ENCODE data around the gene ACTR10. TPM values are rescaled to one million over a fixed set of nuclear protein-coding genes. Genes with fewer than 3 reads are reported as not detected.

The ACTR10 gene
- total and polyA plus RNA-seq, 12 donors: 49.0 to 167 (median 82.5) TPM

DNA sequence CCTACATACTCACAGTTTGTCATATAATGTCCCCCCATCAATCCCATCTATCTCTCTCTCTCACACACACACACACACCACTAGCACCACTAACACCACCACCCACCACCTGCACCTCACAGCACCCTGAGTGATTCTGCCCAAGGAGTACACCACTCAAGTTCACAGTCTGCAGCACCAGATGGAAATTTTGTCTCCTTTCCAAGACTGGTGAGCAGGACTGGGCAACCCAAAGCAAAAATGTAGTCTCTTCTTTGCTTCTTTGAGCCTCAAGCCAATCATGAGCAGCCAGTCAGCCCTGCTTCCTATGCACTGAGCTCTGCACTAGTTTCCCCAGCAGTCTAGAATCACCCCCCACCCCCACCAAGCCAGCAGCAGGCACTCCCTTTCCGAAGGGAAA lies 32.9 kb upstream of the ACTR10 start:
- DNase-seq: no peak
- Histone ChIP-seq H3K27ac (no peak overlapping the region), H3K4me3 (no peak overlapping the region), H3K4me1 (replicated peaks in 1 of 2) (peaks cover 5 to 8% of the 10 kb centered on the region in 2 donors), H3K27me3 (no peaks in the 10 kb centered on the region), H3K9me3 (replicated peaks in 1 of 3) (no peaks in the 10 kb centered on the region), H3K36me3 (replicated peaks in 1 of 2) (no peaks in the 10 kb centered on the region)
- 20 to 41% (median 38%) methylated on average over 1 of the region's 1 CpG for WGBS, 4 donors
- no peak for TF ChIP-seq POLR2A (IDR thresholded peaks at IDR 0.05)
- TF ChIP-seq, protein P1, sequence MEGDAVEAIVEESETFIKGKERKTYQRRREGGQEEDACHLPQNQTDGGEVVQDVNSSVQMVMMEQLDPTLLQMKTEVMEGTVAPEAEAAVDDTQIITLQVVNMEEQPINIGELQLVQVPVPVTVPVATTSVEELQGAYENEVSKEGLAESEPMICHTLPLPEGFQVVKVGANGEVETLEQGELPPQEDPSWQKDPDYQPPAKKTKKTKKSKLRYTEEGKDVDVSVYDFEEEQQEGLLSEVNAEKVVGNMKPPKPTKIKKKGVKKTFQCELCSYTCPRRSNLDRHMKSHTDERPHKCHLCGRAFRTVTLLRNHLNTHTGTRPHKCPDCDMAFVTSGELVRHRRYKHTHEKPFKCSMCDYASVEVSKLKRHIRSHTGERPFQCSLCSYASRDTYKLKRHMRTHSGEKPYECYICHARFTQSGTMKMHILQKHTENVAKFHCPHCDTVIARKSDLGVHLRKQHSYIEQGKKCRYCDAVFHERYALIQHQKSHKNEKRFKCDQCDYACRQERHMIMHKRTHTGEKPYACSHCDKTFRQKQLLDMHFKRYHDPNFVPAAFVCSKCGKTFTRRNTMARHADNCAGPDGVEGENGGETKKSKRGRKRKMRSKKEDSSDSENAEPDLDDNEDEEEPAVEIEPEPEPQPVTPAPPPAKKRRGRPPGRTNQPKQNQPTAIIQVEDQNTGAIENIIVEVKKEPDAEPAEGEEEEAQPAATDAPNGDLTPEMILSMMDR (IDR thresholded peaks at IDR 0.05): no peak
- intact Hi-C loops (cut with DNase I): loop anchor here (5.0 to 10.0 kb wide), 2 partner anchors 60 to 62 kb away; no protein-coding TSS in a partner anchor

DNA sequence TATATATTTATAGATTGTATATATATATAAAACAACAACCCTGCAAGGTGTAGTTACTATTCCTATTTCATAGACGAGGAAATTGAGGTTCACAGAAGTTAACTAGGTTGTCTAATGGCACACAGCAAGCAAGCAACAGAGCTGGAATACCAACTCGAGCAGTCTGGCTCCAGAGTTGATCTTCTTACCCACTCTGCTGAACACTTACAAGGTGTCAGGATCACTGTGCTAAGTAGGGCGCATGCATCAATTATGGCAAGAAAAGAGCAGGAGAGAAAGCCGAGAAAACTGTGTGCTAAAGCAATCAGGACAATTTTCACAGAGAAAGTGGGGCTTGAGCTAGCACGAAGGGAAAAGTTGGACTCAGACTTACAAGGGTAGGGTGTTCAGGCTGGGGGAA lies 32.1 kb upstream of the ACTR10 start:
- Histone ChIP-seq H3K27me3 (no peaks in the 10 kb centered on the region), H3K27ac (no peak overlapping the region), H3K36me3 (replicated peaks in 1 of 2) (no peaks in the 10 kb centered on the region), H3K9me3 (replicated peaks in 1 of 3) (no peaks in the 10 kb centered on the region), H3K4me1 (replicated peaks in 1 of 2) (peaks cover 5 to 8% of the 10 kb centered on the region in 2 donors), H3K4me3 (no peak overlapping the region)
- no peak for TF ChIP-seq POLR2A (IDR thresholded peaks at IDR 0.05)
- TF ChIP-seq, protein P1 (IDR thresholded peaks at IDR 0.05): no peak
- intact Hi-C loops (cut with DNase I): loop anchor here (5.0 to 10.0 kb wide), 2 partner anchors 61 to 63 kb away; no protein-coding TSS in a partner anchor
- WGBS, 4 donors: 75 to 83% (median 83%) methylated on average over 5 of the region's 5 CpGs
- no peak for DNase-seq

DNA sequence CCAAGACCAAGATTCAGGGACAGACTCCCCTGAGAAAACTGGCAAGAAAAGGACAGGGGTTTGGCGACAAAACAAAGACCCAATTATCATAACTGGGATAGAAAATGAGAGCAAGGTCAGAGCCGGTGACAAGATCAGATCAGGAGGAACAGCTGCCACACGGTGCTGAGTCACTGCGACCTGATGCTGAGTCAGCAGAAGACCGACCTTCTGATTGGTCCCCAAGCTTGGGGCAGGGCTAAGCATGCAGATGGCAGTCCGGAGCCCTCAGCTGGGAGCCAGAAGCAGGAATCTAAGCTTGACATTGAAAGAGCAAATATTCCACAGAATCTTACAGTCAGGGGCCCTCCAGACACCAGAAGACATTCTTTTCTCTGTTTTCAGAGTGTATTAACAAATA lies 28.9 kb upstream of the ACTR10 start:
- Histone ChIP-seq H3K4me1 (replicated peaks in 1 of 2) (peaks cover 5 to 8% of the 10 kb centered on the region in 2 donors), H3K4me3 (peak overlapping the region in 1 of 4 donors; percentile 24), H3K36me3 (replicated peaks in 1 of 2) (no peaks in the 10 kb centered on the region), H3K27me3 (no peaks in the 10 kb centered on the region), H3K27ac (peak overlapping the region; percentile 49 to 91 (median 71)), H3K9me3 (replicated peaks in 1 of 3) (no peaks in the 10 kb centered on the region)
- peak in 1 of 2 donors; percentile 91 for TF ChIP-seq POLR2A (IDR thresholded peaks at IDR 0.05)
- TF ChIP-seq, protein P1 (IDR thresholded peaks at IDR 0.05): no peak
- WGBS, 4 donors: 11 to 14% (median 12%) methylated on average over 6 of the region's 6 CpGs
- DNase-seq: peak; percentile 93 to 99 (median 97)
- intact Hi-C loops (cut with DNase I): no loop called here

DNA sequence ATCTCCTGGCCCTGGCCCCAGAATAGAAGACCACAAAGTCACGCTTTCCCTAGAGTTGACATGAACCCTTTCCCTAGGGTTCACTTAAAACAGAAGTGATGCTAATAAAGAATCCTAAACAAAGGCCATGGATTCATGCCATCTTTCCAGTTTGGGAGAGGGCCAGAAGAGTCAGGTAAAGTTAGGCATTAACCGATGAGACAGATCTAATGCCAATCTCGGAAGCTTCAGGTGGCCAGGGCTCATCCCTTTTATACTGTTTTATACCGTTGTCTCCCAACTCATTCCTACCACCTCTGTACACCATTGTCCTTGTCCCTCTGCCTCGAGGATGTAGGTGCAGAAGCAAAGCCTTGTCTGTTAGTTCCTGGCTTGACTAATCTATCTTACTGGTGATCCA lies 22.8 kb upstream of the ACTR10 start:
- H3K9me3 ChIP-seq (replicated peaks in 1 of 3): no peaks in the 10 kb centered on the region
- no peaks in the 10 kb centered on the region for H3K4me1 ChIP-seq (replicated peaks in 1 of 2)
- no peak overlapping the region for H3K4me3 ChIP-seq
- H3K36me3 ChIP-seq (replicated peaks in 1 of 2): no peaks in the 10 kb centered on the region
- H3K27me3 ChIP-seq: no peaks in the 10 kb centered on the region
- intact Hi-C loops (cut with DNase I): no loop called here
- H3K27ac ChIP-seq: no peak overlapping the region
- no peak for DNase-seq
- TF ChIP-seq, protein P1 (IDR thresholded peaks at IDR 0.05): no peak
- no peak for TF ChIP-seq POLR2A (IDR thresholded peaks at IDR 0.05)
- WGBS, 4 donors: 78 to 84% (median 79%) methylated on average over 5 of the region's 5 CpGs
